AG04450 (cell line): ENCODE results near the gene PGM5. TPM values are rescaled to one million over a fixed set of nuclear protein-coding genes. Genes with fewer than 3 reads are reported as not detected.

ENCODE experiments used
- CTCF ChIA-PET: fragments of 300-600, 350-600 bp; formaldehyde crosslinking; extraction: SDS; loops from one replicate; lab custom pipeline; 2022; ENCODE audit warnings: antibody characterized with exemption, inconsistent platforms; lab: Charles Lee
- POLR2A ChIA-PET: fragments of 350-600 bp; formaldehyde crosslinking; extraction: SDS; loops from one replicate; lab custom pipeline; 2021; ENCODE audit warnings: antibody characterized with exemption, inconsistent platforms; lab: Yijun Ruan, JAX
- DNase-seq: peaks from one replicate; pipeline ENCODE4 v3.0.0-alpha.2; 2011; ENCODE audit warnings: low read depth, low spot score
- H3K27ac ChIP-seq: one replicate; pipeline ENCODE4 v1.5.1; 2012; ENCODE audit warnings: low read depth, low read length, control low read depth
- H3K27me3 ChIP-seq: one replicate; pipeline ENCODE4 v1.6.0; 2012; ENCODE audit warnings: low read length; ENCODE audit not compliant: control insufficient read depth, insufficient read depth
- H3K4me3 ChIP-seq: 2 replicates; pipeline ENCODE4 v1.5.1; 2011; ENCODE audit warnings: mild to moderate bottlenecking, low read depth, low read length, control low read depth
- H3K9me3 ChIP-seq: 2 replicates; pipeline ENCODE4 v1.5.1; 2012; ENCODE audit warnings: low read length; ENCODE audit not compliant: control insufficient read depth, insufficient read depth
- polyA plus RNA-seq: library from polyadenylated mRNA; depleted of rRNA; stranded (reverse); fragments of >200 nt; gene quantifications from 2 replicates; pipeline ENCODE4 v1.2.3, GENCODE V29; 2011; rRNA removed
- TF ChIP-seq, protein P1 (sequence below): IDR thresholded peaks from 2 replicates; pipeline ENCODE4 v1.5.1; 2011; ENCODE audit warnings: low read depth, low read length, control low read depth, inconsistent platforms

Gene PGM5
- polyA plus RNA-seq, 1 experiment, result 5.9 TPM

GRCh38 chr9:68567565-68567964 lies 211.2 kb downstream of the PGM5 start:
- no peak overlapping the region for H3K4me3 ChIP-seq
- no peaks in the 10 kb centered on the region for H3K27me3 ChIP-seq
- TF ChIP-seq, protein P1, sequence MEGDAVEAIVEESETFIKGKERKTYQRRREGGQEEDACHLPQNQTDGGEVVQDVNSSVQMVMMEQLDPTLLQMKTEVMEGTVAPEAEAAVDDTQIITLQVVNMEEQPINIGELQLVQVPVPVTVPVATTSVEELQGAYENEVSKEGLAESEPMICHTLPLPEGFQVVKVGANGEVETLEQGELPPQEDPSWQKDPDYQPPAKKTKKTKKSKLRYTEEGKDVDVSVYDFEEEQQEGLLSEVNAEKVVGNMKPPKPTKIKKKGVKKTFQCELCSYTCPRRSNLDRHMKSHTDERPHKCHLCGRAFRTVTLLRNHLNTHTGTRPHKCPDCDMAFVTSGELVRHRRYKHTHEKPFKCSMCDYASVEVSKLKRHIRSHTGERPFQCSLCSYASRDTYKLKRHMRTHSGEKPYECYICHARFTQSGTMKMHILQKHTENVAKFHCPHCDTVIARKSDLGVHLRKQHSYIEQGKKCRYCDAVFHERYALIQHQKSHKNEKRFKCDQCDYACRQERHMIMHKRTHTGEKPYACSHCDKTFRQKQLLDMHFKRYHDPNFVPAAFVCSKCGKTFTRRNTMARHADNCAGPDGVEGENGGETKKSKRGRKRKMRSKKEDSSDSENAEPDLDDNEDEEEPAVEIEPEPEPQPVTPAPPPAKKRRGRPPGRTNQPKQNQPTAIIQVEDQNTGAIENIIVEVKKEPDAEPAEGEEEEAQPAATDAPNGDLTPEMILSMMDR, result no peak
- POLR2A ChIA-PET, result interaction anchor here (0.7 kb wide), 1 partner anchor 10 kb away, joined by 3 read pairs; no protein-coding TSS in a partner anchor
- H3K27ac ChIP-seq, result no peak overlapping the region
- CTCF ChIA-PET, result interaction anchor here (0.5 to 1.7 kb wide), 5 partner anchors 8 to 78 kb away, joined by 3 to 9 read pairs (median 4); no protein-coding TSS in a partner anchor
- no peak for DNase-seq
- H3K9me3 ChIP-seq, result no peaks in the 10 kb centered on the region

DNA sequence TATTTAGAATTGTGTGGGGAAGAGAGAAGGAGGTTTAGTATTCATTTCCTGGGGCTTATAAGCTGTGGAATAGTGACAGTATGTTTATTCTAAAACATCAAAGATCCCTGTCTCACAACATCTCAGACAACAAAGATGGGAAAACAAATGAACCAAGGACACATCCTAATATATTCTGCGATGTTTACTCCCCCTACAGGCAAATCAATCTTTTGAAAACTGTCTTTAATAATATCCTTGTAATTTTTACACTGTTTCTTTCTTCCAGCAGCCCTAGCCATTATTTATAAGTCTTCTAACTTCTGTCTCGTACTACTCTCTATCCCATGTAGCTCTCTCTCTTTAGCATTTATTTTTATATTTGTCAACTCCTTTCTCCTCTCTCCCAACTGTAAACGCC lies 217.7 kb downstream of the PGM5 start:
- ChIA-PET POLR2A (no interaction called here), CTCF (interaction anchor here (0.6 to 2.9 kb wide), 5 partner anchors 9 to 25 kb away, joined by 3 to 23 read pairs (median 3); no protein-coding TSS in a partner anchor)
- no peak overlapping the region for H3K4me3 ChIP-seq
- TF ChIP-seq, protein P1, result peak; percentile 23
- no peaks in the 10 kb centered on the region for H3K9me3 ChIP-seq
- no peak overlapping the region for H3K27ac ChIP-seq
- peaks cover 3% of the 10 kb centered on the region for H3K27me3 ChIP-seq
- no peak for DNase-seq

GRCh38 chr9:68575817-68576216 lies 219.4 kb downstream of the PGM5 start:
- no peak for DNase-seq
- ChIA-PET POLR2A (no interaction called here), CTCF (interaction anchor here (1.2 kb wide), 1 partner anchor 16 kb away, joined by 3 read pairs; no protein-coding TSS in a partner anchor)
- no peak overlapping the region for H3K4me3 ChIP-seq
- TF ChIP-seq, protein P1, result no peak
- no peak overlapping the region for H3K27ac ChIP-seq
- peaks cover 5% of the 10 kb centered on the region for H3K27me3 ChIP-seq
- no peaks in the 10 kb centered on the region for H3K9me3 ChIP-seq

GRCh38 chr9:68577774-68578591 lies 221.6 kb downstream of the PGM5 start:
- Histone ChIP-seq H3K9me3 (no peaks in the 10 kb centered on the region), H3K27me3 (peaks cover 5% of the 10 kb centered on the region), H3K27ac (no peak overlapping the region), H3K4me3 (no peak overlapping the region)
- ChIA-PET POLR2A (no interaction called here), CTCF (no interaction called here)
- TF ChIP-seq, protein P1, result no peak
- no peak for DNase-seq

Other genes starting within 250 kb of the PGM5 start
- gene ZNG1C, start 114.6 kb upstream of the PGM5 start, polyA plus RNA-seq, result 17.8 and 25.0 TPM in 2 replicates
- not detected in 2 replicates for gene FOXD4L3, start 53.7 kb upstream of the PGM5 start, polyA plus RNA-seq
- gene TMEM252, start 184.3 kb downstream of the PGM5 start, polyA plus RNA-seq, result not detected in 2 replicates